ENCODE measurements around the gene CAV3. TPM values are rescaled to one million over a fixed set of nuclear protein-coding genes. Genes with fewer than 3 reads are reported as not detected.

The CAV3 gene
- total RNA-seq, 1 experiment from 2014 or later = not detected

DNA sequence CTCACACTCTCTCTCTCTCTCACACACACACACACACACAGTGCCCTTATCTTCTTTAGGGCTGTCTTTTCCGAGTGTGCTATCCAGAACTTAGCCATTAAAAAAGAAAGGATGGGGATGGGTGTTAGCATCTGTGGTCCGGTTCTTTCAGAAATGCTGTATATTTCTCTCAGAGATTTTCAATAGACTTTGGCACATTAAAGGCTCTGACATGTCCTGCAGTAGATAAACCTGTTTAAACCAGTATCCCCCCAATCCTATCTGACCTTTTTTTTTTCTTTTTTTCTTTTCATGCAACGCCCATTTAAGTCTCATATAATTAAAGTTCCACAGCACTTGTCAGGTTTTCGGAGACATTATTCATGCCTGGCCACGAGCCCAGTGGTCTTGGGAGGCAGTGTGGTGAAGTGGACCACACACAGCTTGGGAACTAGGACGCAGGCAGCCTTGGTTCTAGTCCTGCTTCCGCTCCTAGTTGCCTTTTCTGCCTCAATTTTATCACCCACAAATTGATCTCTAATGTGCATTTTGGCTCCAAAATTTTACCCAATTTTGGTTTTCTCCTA lies 13.3 kb downstream of the CAV3 start:
- Histone ChIP-seq H4K20me1 (ENCODE audit: insufficient read depth, low read depth, low read length) (no peaks in the 10 kb centered on the region), H3K36me3 (ENCODE audit: insufficient read depth, low read length) (no peaks in the 10 kb centered on the region), H3K79me2 (ENCODE audit: low read length) (no peaks in the 10 kb centered on the region), H2AFZ (ENCODE audit: low read length) (no peak overlapping the region), H3K27me3 (ENCODE audit: low read length) (no peaks in the 10 kb centered on the region), H3K9ac (ENCODE audit: low read length) (no peak overlapping the region), H3K4me3 (ENCODE audit: low read length) (no peak overlapping the region), H3K27ac (ENCODE audit: low read length) (no peak overlapping the region), H3K9me3 (ENCODE audit: low read length) (no peaks in the 10 kb centered on the region), H3K4me1 (ENCODE audit: low read length) (no peaks in the 10 kb centered on the region), H3K9me2 (replicated peaks; ENCODE audit: insufficient read depth, low read length) (no peaks in the 10 kb centered on the region), H3K4me2 (ENCODE audit: low read depth, low read length, poor library complexity, severe bottlenecking) (no peak overlapping the region)
- no peak for DNase-seq

- Histone ChIP-seq H3K36me3 (ENCODE audit: insufficient read depth, low read length) (no peaks in the 10 kb centered on the region), H3K79me2 (ENCODE audit: low read length) (no peaks in the 10 kb centered on the region), H3K27ac (ENCODE audit: low read length) (no peak overlapping the region), H3K4me3 (ENCODE audit: low read length) (no peak overlapping the region), H2AFZ (ENCODE audit: low read length) (no peak overlapping the region), H3K4me2 (ENCODE audit: low read depth, low read length, poor library complexity, severe bottlenecking) (no peak overlapping the region), H3K9me2 (replicated peaks; ENCODE audit: insufficient read depth, low read length) (no peaks in the 10 kb centered on the region), H3K27me3 (ENCODE audit: low read length) (no peaks in the 10 kb centered on the region), H3K4me1 (ENCODE audit: low read length) (no peaks in the 10 kb centered on the region), H3K9ac (ENCODE audit: low read length) (no peak overlapping the region), H4K20me1 (ENCODE audit: insufficient read depth, low read depth, low read length) (no peaks in the 10 kb centered on the region), H3K9me3 (ENCODE audit: low read length) (no peaks in the 10 kb centered on the region)
- DNase-seq = no peak
Observed at GRCh38 chr3:8749316-8749715, 15.7 kb downstream of the CAV3 start.

- Histone ChIP-seq H3K79me2 (ENCODE audit: low read length) (no peaks in the 10 kb centered on the region), H3K27me3 (ENCODE audit: low read length) (no peaks in the 10 kb centered on the region), H2AFZ (ENCODE audit: low read length) (no peak overlapping the region), H4K20me1 (ENCODE audit: insufficient read depth, low read depth, low read length) (no peaks in the 10 kb centered on the region), H3K4me3 (ENCODE audit: low read length) (no peak overlapping the region), H3K9me3 (ENCODE audit: low read length) (no peaks in the 10 kb centered on the region), H3K9ac (ENCODE audit: low read length) (no peak overlapping the region), H3K4me2 (ENCODE audit: low read depth, low read length, poor library complexity, severe bottlenecking) (no peak overlapping the region), H3K4me1 (ENCODE audit: low read length) (no peaks in the 10 kb centered on the region), H3K9me2 (replicated peaks; ENCODE audit: insufficient read depth, low read length) (no peaks in the 10 kb centered on the region), H3K27ac (ENCODE audit: low read length) (no peak overlapping the region), H3K36me3 (ENCODE audit: insufficient read depth, low read length) (no peaks in the 10 kb centered on the region)
- no peak for DNase-seq
Observed at GRCh38 chr3:8752832-8753231, 19.2 kb downstream of the CAV3 start.

DNA sequence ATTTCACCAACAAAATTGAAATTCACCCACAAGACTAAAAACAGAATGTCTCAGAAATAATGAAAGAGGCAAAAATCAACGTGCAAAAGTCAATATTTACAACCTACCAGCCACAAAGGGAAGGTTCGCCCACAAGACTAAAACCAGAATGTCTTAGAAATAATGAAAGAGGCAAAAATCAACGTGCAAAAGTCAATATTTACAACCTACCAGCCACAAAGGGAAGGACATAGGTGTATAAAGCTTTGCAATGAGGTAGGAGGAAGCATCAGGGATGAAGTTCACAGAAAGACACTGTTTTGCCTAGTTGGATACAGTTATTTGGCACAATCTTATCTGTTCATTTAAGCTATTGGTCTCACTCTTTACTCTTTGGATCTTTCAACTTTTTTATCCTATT lies 21.5 kb downstream of the CAV3 start:
- Histone ChIP-seq H3K9me3 (ENCODE audit: low read length) (no peaks in the 10 kb centered on the region), H3K9me2 (replicated peaks; ENCODE audit: insufficient read depth, low read length) (no peaks in the 10 kb centered on the region), H3K4me2 (ENCODE audit: low read depth, low read length, poor library complexity, severe bottlenecking) (no peak overlapping the region), H3K9ac (ENCODE audit: low read length) (no peak overlapping the region), H3K79me2 (ENCODE audit: low read length) (no peaks in the 10 kb centered on the region), H3K4me3 (ENCODE audit: low read length) (no peak overlapping the region), H3K36me3 (ENCODE audit: insufficient read depth, low read length) (no peaks in the 10 kb centered on the region), H3K27ac (ENCODE audit: low read length) (no peak overlapping the region), H3K27me3 (ENCODE audit: low read length) (no peaks in the 10 kb centered on the region), H4K20me1 (ENCODE audit: insufficient read depth, low read depth, low read length) (no peaks in the 10 kb centered on the region), H3K4me1 (ENCODE audit: low read length) (peaks cover 2% of the 10 kb centered on the region; the same call in 1 of the 2 replicates), H2AFZ (ENCODE audit: low read length) (no peak overlapping the region)
- no peak for DNase-seq

DNA sequence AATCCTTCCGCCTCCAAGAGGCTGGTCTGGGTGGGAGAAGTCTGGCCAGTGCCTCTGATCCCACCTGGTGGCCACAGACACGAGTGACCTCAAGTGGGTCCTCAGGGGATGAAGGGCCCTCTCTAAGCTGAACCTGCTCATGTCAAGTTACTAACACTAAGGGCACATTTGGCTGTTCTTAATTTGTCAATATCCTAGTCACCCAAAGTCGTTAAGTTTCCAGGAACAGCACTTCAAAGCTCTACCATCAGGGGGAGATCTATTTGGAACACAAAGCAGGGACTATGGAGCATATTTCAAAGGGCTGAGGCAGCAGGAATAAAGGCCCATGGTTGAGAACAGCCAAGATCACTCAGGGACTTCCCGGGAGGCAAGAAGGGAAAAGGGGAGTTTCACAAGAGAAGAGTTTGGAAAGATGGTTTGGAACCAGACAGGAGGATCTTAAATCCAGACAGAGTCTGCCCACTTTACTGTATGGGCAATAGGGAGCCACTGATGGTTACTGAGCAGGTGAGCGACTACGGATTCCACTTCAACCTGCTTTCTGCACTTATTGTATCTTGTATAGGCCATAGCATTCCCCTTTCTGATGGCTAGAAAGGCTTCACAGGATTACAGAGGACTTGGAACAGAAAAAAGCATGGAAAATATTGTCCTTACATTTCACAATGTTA lies 22.1 kb downstream of the CAV3 start:
- H4K20me1 ChIP-seq (ENCODE audit: insufficient read depth, low read depth, low read length) = no peaks in the 10 kb centered on the region
- H3K9me2 ChIP-seq (replicated peaks; ENCODE audit: insufficient read depth, low read length) = no peaks in the 10 kb centered on the region
- H3K9me3 ChIP-seq (ENCODE audit: low read length) = no peaks in the 10 kb centered on the region
- no peak overlapping the region for H3K4me3 ChIP-seq (ENCODE audit: low read length)
- H3K27ac ChIP-seq (ENCODE audit: low read length) = no peak overlapping the region
- no peaks in the 10 kb centered on the region for H3K27me3 ChIP-seq (ENCODE audit: low read length)
- no peak for DNase-seq
- H3K4me1 ChIP-seq (ENCODE audit: low read length) = peaks cover 2% of the 10 kb centered on the region; the same call in 1 of the 2 replicates
- H3K9ac ChIP-seq (ENCODE audit: low read length) = no peak overlapping the region
- H2AFZ ChIP-seq (ENCODE audit: low read length) = no peak overlapping the region
- no peaks in the 10 kb centered on the region for H3K36me3 ChIP-seq (ENCODE audit: insufficient read depth, low read length)
- no peak overlapping the region for H3K4me2 ChIP-seq (ENCODE audit: low read depth, low read length, poor library complexity, severe bottlenecking)
- H3K79me2 ChIP-seq (ENCODE audit: low read length) = no peaks in the 10 kb centered on the region

DNA sequence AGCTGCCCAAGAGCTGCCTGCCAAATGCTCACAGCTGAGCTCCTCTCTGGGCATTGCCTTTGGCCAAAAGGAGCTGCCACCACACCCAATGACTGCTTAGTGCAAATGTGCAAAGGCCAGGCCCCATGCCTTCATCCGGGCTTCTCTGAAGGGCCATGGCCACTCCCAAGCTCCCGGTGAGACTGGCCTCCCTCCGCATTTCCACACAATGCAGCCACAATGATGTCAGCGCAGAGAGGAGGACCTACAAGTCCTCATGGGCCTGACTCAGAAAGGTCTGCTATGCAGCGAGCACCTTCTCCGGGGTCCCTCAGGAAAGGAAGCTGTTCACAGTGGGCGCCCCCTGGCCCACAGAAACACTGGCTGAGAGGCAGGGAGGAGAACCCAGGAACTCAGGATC lies 23.1 kb downstream of the CAV3 start:
- Histone ChIP-seq H3K4me1 (ENCODE audit: low read length) (peaks cover 2% of the 10 kb centered on the region; the same call in 1 of the 2 replicates), H4K20me1 (ENCODE audit: insufficient read depth, low read depth, low read length) (no peaks in the 10 kb centered on the region), H3K4me3 (ENCODE audit: low read length) (no peak overlapping the region), H3K4me2 (ENCODE audit: low read depth, low read length, poor library complexity, severe bottlenecking) (no peak overlapping the region), H3K79me2 (ENCODE audit: low read length) (no peaks in the 10 kb centered on the region), H3K27ac (ENCODE audit: low read length) (no peak overlapping the region), H3K36me3 (ENCODE audit: insufficient read depth, low read length) (no peaks in the 10 kb centered on the region), H3K9ac (ENCODE audit: low read length) (no peak overlapping the region), H2AFZ (ENCODE audit: low read length) (no peak overlapping the region), H3K27me3 (ENCODE audit: low read length) (no peaks in the 10 kb centered on the region), H3K9me3 (ENCODE audit: low read length) (no peaks in the 10 kb centered on the region), H3K9me2 (replicated peaks; ENCODE audit: insufficient read depth, low read length) (no peaks in the 10 kb centered on the region)
- DNase-seq = no peak

GRCh38 chr3:8757551-8758518 lies 24.2 kb downstream of the CAV3 start:
- Histone ChIP-seq H3K4me1 (ENCODE audit: low read length) (peaks cover 2% of the 10 kb centered on the region; the same call in 1 of the 2 replicates), H3K27me3 (ENCODE audit: low read length) (no peaks in the 10 kb centered on the region), H3K9ac (ENCODE audit: low read length) (no peak overlapping the region), H3K36me3 (ENCODE audit: insufficient read depth, low read length) (no peaks in the 10 kb centered on the region), H3K4me2 (ENCODE audit: low read depth, low read length, poor library complexity, severe bottlenecking) (no peak overlapping the region), H3K4me3 (ENCODE audit: low read length) (no peak overlapping the region), H3K27ac (ENCODE audit: low read length) (no peak overlapping the region), H3K9me3 (ENCODE audit: low read length) (no peaks in the 10 kb centered on the region), H2AFZ (ENCODE audit: low read length) (no peak overlapping the region), H3K9me2 (replicated peaks; ENCODE audit: insufficient read depth, low read length) (no peaks in the 10 kb centered on the region), H4K20me1 (ENCODE audit: insufficient read depth, low read depth, low read length) (no peaks in the 10 kb centered on the region), H3K79me2 (ENCODE audit: low read length) (no peaks in the 10 kb centered on the region)
- DNase-seq = no peak
